GM21737 (cell line): Measurements from ENCODE around the gene CCL4.
"Not testable (repeated sequence)": the region's sequence is repeated elsewhere in the genome, so short reads cannot be mapped to it uniquely, and the experiment has no call there.

Source experiments
- ATAC-seq: cut with Tn5 transposase; IDR thresholded peaks from one replicate; pipeline ENCODE4 v1.9.1; 2021; ENCODE audit warnings: mild to moderate bottlenecking, moderate library complexity; ENCODE audit not compliant: unreplicated experiment

CCL4 gene

GRCh38 chr17:36087897-36088572 is 15.6 kb upstream of the CCL4 start:
- ATAC-seq: not testable (repeated sequence)

DNA sequence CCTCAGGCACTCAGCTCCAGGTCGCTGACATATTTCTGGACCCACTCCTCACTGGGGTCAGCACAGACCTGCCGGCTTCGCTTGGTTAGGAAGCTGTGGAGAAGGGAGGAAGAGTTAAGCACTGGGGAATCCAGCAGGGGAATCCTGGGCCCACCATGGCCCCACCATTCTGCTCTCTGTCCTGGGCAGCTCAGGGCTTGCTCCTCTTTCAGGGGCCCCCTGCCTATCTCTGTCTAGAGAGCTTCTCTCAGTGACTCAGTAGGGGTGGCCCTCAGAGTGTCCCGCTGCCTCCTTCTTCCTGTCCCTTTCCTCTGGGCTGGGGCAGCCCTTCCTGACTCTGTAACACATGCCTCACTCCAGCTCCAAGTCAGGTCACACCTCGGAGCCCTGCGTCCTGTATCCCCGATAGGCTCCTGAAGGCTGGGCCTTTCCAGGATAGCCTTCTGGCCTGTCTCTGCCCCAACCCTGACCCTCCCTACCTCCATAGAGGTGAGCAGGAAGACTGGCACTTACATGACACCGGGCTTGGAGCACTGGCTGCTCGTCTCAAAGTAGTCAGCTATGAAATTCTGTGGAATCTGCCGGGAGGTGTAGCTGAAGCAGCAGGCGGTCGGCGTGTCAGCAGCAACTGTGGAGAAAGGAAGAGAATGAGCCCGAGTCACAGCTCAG is 14.8 kb upstream of the CCL4 start:
- ATAC-seq: no peak

DNA sequence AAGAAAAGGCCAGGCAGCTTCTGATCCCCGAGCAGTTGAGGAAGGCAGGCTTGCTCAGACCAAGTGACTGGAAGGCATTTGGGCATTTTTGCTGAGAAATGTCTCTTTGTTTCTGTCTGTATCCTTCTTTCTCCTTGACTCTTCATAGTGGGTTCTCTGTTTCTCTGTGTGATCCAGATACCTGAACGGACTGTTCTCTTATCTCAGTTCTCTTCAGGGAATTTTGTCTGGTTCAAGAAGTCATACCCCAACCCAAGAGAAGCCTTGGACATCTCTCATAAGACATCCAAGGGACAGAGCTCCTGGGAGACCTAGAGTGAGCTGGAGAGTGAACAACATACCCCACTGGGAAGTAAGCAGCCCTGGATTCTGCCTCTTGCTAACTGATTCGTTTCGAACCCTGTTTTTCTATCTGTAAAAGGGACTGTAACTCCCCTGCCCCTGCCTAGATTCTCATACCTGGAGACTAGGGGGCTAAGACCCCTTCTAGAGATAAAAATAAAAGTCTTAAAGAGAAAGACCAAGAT is 14.2 kb upstream of the CCL4 start:
- no peak for ATAC-seq

DNA sequence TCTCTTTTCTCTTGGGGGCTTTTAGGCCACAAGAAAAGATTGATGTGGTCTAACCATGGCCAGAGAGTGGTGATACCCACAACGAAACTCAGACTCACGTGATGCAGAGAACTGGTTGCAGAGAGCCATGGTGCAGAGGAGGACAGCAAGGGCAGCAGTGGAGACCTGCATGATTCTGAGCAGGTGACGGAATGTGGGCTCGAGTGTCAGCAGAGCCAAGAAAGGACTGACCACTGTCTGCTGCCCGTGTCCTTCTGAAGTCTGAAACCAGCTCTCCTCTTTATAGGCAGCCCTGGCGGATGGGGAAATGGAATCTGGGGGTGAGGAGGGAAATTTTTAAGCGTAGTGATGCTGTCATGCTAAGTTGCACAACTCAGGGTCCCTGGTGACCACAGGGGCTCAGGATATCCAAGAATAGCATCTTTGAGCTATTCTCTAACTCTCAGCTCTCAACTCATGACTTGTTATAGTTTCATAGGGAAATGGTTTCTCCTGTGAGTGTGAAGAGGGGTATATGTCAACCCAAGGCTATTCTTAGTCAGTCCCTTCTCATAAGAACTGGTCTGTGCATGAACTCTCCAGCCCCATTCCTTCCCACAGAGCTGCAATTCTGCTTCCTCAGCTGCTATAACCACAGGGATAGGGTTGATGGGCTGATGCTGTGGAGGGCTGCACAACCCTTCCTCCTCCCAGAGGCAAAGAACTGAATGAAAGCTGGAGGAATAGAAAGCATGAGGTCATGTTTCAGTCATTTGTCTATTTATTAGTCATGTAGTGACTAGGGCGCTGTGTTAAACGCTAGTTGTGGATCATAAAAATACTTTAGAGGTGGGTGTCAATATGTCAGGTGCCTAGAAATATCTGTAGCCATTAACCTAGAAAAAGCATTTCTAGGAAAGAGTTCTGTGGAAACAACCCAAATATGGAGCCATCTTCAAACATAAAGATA is 13.5 kb upstream of the CCL4 start, which contains the start of gene CCL3:
CCL3 (minus strand) TSS at position 256 of the 949 bp plus-strand sequence; CDS start at position 171, 85 bp downstream.
- peak; percentile 66 for ATAC-seq

DNA sequence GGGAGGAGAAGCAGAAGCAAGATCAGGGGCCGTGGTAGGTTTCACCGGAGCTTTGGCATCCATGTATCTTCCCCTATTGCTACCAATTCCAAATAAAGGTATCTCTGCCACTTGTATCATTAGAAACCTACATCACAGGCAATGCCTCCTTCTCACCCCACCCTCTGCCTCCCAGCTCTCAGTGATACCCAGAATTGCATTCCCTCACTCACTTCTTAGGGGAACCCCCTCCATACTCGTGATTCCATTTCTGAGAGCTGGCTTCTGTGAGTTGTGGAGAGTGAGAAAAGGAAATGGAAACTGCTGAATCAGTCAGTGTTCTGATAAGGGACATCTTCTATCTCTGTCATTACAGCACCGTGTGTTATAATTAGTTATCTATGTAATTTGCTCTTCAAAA is 11.4 kb upstream of the CCL4 start:
- ATAC-seq: no peak

DNA sequence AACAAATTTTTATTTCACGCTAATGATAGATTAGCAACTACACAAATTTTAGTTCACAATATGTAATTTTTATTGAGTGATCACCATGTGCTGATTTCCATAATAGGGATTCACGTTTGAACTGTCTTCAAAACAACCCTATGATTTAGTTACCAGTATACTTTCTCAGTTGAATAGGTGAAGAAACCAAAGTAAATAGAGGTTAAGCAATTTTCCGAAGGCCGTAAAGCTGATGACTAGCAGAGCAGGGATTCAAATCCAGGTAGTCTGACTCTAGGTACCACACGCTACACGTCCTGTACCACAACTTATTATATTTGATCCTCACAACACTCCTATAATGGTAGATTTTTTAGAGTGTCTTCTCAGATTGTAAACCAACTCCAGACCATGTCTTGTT is 10.9 kb upstream of the CCL4 start:
- not testable (repeated sequence) for ATAC-seq

DNA sequence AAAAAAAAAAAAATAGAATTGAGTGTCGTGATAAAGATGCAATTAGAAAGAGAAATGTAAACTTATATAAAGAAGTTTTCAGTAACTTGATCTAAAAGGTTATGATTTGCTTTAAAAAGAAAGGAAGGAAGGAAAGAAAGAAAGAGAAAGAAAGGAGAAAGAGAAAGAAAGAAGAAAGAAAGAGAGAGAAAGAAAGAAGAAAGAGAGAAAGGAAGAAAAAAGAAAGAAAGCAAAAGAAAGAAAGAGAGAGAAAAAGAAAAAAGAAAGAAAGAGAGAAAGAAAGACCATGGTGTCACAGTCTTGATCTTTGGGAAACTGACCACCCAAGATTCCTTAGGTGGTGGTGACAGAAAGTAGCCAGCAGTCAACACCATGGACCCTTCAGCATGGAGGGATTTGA is 9.4 kb upstream of the CCL4 start:
- no peak for ATAC-seq

DNA sequence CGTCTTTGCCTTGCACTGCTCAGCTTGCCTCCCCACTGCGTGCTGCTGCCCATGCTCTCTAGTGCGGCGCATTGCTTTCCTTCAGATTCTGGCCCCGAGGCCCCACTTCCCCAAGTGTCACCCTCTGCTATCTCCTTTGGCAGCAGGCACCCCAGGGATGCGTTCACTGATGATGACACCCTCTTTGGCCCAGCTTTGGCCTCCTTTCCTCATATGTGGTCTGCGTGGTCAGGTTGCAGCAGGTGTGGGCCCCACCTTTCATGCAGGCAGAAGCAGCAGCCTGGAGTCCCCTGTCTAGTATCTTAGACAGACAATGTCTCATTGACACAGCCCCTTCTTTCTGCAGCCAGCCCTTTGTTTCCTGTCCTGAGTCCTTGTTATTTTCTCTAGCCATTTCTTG is 8.9 kb upstream of the CCL4 start:
- no peak for ATAC-seq

- ATAC-seq: no peak
These were observed 7.6 kb upstream of the CCL4 start for GRCh38 chr17:36095992-36096391.

- ATAC-seq: not testable (repeated sequence)
These were observed 4.6 kb upstream of the CCL4 start for GRCh38 chr17:36099004-36099403.

- ATAC-seq: not testable (repeated sequence)
These were observed 619 bp downstream of the CCL4 start for GRCh38 chr17:36104246-36104645.

GRCh38 chr17:36104701-36105181 is 1.1 kb downstream of the CCL4 start:
- ATAC-seq: no peak

GRCh38 chr17:36105781-36106492 is 2.3 kb downstream of the CCL4 start:
- no peak for ATAC-seq

DNA sequence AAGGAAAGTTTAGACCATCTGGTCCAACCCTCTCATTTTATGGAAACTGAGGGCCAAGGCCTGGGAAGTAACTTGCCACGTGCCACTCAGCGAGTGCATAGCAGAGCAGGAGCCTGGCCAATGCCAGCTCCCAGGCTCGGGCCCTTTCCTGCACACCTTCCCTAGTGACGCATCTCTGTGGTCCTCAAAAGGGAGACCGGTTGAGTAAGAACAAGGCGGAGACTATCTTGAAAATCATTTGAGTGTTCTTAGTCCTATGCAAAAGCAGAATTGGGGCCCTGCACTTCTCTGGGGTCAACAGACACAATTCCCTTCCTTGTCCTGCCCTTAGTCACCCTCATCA is 2.8 kb downstream of the CCL4 start:
- no peak for ATAC-seq

- no peak for ATAC-seq
These were observed 4.0 kb downstream of the CCL4 start for GRCh38 chr17:36107660-36108059.

DNA sequence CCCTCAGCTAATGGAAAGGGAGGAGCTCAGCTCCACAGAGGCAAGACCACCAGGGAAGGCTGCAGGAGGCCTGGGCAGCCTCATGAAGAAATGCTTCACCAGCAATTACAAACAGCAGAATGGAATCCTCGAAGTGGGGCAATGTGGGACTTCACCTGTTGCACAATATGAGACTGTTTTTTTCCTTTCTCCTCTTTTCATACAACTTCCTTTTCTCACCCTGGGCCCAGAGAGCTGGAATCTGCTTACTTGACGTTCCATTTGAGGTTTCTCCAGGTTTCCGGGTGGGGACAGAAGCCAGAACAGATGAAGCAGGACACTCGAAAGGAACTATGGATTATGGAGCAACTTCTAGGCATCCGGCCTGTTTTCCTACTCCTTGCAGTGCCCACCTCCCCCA is 4.6 kb downstream of the CCL4 start:
- not testable (repeated sequence) for ATAC-seq

- ATAC-seq: no peak
These were observed 7.5 kb downstream of the CCL4 start for GRCh38 chr17:36111068-36111490.

- no peak for ATAC-seq
These were observed 8.9 kb downstream of the CCL4 start for GRCh38 chr17:36112572-36112971.

DNA sequence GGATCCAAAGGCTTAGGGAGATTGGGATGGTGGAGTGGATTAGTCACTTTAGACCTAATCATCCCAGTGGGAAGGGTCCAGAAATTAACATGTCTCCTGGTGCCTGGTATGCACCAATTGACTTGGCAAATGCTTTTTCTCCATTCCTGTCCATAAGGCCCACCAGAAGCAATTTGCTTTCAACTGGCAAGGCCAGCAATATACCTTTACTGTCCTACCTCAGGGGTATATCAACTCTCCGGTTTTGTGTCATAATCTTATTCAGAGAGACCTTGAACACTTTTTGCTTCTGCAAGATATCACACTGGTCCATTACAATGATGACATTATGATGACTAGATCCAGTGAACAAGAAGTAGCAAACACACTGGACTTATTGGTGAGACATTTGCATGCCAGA is 9.5 kb downstream of the CCL4 start:
- not testable (repeated sequence) for ATAC-seq

DNA sequence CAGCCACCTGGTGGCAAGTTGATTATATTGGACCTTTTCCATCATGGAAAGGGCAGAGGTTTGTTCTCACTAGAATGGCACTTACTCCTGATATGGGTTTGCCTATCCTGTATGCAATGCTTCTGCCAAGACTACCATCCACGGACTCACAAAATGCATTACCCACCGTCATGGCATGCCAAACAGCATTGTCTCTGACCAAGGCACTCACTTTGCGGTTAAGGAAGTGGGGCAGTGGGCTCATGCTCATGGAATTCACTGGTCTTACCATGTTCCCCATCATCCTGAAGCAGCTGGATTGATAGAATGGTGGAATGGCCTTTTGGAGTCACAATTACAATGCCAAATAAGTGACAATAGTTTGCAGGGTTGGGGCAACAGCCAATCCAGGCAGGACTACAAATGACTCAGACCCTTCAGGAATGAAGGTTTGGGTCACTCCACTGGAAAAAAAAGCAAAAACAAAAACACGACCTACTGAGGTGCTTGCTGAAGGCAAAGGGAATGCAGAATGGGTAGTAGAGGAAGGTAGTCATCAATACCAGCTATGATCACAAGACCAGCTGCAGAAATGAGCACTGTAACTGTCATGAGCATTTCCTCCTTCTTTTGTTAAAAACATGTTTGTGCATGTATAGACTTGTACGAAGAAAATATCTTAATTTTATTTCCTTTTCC is 11.5 kb downstream of the CCL4 start:
- ATAC-seq: not testable (repeated sequence)
